HG03159 (cell line): ENCODE data around the gene RUBCN.
"Not testable (repeated sequence)": the region's sequence is repeated elsewhere in the genome, so short reads cannot be mapped to it uniquely, and the experiment has no call there.

Source experiments
- ATAC-seq: cut with Tn5 transposase; IDR thresholded peaks from one replicate; pipeline ENCODE4 v1.9.1; 2021; ENCODE audit warnings: mild to moderate bottlenecking, moderate library complexity; ENCODE audit not compliant: unreplicated experiment

RUBCN gene

DNA sequence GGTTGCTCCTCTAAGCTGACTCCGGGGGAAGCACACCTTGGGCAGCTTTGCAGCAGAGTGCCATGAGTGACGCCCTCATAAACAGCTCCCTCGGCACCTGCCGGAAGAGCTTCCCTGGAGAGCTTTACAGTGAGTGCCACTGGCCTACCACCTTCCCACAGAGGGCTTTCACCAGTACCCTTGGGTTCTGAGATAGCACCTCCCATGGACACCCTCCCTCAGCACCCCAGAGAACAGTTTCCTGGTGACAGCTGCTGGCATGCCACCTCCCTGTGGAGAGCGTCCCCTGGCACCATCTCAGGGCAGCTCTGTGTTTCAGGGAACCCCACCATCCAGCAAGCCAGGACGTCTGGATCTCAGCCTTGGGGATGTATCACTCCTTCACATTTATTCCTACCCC lies 49.1 kb downstream of the RUBCN start:
- no peak for ATAC-seq

GRCh38 chr3:197686899-197687298 lies 49.8 kb downstream of the RUBCN start:
- ATAC-seq, result no peak

DNA sequence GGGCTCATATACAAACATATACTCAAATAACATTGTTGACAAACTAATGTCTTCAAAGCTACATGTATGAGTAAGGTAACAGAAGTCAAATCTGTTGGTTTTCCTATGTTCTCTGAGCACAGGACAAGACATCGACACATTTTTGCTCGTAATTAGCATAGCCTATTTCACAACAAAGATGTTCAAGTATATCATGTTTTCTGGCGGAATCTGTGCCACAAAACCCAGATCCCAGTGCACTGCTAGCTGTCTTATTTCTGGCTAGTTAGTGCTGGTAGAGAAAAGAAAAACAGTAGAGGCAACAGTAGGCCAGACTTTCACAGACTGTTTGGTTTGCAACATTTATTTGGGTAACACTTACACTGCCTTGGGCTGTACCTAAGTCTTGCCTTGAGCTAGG lies 51.2 kb downstream of the RUBCN start:
- ATAC-seq, result no peak

DNA sequence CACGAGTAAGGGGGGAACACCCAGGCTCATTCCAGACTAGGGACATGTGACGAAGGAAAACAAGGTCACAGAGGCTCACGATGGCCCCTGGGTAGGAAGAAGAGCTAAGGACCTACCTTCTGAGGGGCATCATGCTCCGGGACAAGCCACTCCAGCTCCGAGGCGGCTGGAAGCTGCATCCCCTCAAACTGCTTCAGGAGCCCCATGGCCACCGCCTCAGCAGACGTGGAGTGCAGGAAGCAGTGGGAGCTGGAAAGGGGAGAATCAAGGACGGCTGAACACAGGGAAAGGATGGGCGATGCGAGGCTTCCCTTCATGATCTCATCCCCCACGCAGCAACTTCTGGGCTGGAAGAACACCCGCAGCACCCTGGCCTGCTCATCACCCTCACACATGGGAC lies 53.5 kb downstream of the RUBCN start:
- no peak for ATAC-seq

DNA sequence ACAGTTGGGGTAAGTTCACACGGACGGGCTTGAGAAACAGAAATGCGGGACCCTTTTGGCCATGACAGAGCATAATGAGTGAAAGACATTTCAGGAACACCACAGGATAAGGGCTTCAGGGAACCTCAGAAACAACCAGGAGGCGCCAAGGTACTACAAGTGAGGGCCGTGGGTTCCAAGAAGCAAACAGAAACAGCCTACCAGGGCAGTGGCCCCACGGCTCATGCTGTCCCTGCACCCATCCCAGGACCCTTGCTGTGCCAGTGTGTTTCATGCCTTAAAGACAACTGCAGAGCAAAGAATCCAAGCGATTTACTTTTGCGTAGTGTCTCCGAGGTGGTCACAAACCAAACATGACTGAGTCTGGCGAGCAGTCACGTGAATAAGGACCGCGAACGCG lies 54.0 kb downstream of the RUBCN start:
- no peak for ATAC-seq

DNA sequence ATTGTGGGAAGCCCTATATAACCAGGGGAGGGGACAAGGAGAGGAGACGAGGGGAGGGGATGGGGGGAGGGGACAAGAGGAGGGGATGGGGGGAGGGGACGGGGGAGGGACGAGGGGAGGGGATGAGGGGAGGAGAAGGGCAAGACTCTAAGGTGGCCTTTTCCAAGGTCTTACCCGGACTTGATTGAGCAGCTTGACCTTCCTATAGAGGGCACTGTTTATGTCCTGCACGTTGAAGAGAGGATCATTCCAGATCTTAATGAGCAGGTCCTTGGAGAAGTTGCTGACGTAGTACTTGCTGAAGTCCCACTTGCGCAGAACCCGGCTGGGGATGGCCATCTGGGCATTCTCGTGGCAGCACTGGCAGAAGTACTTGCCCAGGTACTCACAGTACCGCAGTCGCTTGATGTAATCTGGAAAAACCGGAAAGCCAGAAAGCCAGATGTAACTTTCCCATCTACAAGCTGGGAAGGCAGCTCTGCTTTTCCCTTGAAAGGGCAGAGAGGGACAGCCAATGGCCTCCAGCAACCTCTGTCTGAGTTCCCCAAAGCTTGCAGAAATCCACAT lies 55.7 kb downstream of the RUBCN start:
- ATAC-seq, result no peak

DNA sequence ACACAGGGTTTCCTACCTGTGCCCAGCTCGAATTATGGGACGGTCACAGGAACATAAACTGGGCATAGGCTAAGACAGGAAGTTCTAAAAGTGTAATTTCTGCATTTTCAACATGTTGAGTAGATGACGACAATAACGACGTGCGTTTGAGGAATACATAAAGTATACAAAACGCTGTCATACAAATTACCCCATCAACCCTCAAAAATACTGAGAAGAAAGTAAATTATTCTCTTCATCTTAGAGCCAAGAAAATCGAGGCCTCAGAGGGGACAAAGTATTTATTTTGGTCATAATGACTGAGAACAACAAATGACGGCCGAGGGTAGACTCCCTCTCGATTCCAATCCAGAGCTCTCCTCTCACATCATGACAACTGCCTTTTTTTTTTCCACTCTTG lies 60.8 kb downstream of the RUBCN start:
- ATAC-seq, result no peak

- no peak for ATAC-seq
These were observed 61.2 kb downstream of the RUBCN start for GRCh38 chr3:197675563-197675860.

DNA sequence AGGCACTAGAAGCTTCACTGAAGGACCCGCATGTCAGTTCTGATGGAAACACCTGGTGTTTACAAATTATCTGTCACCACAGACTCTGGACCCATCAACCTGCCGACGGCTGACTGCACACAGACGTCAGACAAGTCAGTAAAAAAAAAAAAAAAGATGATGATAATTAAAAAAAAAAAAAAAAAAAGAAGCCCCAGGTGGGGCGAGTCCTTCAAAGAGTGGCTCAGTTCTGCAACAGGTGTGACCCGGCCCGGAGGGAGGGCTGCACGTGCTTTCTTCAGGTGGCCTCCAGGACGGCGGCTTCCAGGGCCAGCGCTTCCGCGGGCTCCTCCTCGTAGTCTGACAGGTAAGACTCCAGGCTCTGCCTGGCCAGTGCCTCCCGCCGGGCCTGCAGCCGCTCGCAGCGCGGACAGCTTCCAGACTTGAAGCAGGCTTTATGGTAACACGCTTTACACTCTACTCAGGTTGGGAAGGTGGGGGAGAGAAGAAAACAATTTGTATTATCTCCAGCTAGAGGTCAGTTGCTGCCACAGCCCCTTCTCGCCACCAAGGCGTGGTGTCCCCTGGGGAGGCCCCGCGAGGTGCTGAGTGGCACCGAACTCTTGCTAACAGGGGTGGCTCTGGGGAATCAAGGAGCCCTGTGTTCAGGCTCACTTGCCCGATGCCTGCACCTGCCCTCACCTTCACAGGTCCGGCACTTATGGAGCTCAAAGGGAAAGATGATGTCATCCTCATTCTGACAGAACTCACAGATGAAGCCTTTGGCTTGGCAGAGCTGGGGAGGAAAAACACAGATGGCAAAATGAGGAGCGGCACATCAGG lies 61.8 kb downstream of the RUBCN start:
- no peak for ATAC-seq

- ATAC-seq, result no peak
These were observed 63.5 kb downstream of the RUBCN start for GRCh38 chr3:197673170-197673569.

- no peak for ATAC-seq
These were observed 66.3 kb downstream of the RUBCN start for GRCh38 chr3:197670361-197670760.

DNA sequence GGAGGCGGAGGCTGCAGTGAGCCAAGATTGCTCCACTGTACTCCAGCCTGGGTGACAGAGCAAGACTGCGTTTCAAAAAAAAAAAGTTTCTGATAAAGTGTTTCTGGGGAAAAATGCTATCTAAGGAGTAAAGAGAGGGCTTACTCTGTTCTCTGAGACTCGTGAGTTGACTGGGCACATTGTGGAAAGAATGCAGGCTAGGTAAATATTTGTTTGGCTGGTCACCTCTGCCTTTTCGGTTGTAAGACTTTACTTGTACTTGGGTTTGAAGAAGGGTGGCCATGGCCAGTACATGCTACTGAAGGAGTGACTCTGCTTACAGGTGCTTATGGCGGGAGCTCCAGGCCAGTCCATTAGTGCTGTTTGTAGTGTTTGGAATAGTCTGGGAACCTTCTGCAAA lies 68.7 kb downstream of the RUBCN start:
- ATAC-seq, result no peak

DNA sequence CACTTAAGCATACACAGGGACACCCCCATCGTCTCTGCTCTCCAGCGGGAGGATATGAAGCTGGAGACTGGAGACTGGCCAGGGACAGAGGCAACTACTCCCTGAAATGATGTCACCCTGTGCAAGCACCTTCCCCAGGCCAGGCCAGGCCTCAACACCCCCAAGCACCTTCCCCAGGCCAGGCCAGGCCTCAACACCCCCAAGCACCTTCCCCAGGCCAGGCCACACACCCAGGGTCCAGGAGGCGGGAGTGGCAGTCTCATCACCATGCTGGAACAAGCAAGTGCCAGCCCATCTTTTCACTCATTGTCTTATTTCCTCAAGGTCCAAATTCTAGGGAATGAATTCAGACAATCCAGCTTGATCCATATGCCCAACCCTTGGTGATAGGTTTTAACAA lies 69.4 kb downstream of the RUBCN start:
- ATAC-seq, result not testable (repeated sequence)

- not testable (repeated sequence) for ATAC-seq
These were observed 70.4 kb downstream of the RUBCN start for GRCh38 chr3:197666221-197666842.

DNA sequence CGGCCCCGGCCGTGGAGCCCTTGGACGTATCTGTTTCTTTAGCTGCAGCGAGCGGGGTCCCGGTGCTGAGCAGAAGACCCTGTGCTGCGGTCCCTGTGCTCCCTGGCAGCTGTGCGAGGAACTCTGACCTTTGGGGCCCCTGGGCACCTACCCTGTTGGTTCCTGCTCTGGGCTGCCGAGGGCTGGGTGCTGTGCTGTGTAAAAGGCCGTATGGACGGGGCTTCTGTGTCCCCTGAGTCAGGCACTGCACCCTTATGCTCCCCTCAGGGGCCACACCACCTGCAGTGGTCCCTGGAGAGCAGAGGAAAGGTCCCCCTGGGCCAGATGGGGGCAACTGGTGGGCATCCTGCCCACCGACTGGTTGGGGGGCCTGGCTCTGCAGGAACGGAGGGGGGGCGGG lies 71.2 kb downstream of the RUBCN start:
- ATAC-seq, result peak; percentile 6

- peak; percentile 80 for ATAC-seq
These were observed 71.6 kb downstream of the RUBCN start for GRCh38 chr3:197665142-197665491.

- ATAC-seq, result peak; percentile 44
These were observed 72.1 kb downstream of the RUBCN start for GRCh38 chr3:197664414-197665141.

DNA sequence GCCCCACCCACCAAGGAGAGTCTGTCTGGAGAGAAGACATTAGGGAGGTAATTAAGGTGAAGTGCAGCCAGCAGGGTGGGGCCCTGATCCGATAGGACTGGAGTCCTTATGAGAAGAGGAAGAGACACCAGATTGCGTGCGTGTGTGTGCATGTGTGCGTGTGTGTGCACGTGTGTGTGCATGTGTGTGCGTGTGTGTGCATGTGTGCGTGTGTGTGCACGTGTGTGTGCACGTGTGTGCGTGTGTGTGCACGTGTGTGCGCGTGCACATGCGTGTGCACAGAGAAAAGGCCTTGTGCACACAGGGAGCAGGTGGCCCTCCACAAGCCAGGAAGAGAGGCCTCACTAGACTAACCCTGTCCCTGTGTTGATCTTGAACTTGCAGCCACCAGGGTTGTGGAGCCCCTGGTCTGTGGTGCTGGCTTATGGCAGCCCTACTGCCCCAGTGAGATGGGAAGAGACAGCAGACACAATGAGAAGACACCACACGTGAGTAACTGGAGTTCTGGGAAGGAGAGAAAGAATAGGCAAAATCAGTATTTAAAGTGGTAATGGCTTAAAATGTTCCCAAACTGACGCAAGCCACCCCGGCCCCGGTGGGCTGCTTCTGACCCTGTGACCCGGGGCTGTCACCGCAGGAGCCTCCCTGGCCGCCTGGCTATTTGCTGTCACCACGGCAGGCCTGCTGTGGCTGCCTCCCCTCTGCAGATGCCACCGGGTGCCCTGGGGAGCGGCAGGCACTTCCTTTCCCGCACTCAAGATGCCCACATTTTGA lies 73.2 kb downstream of the RUBCN start:
- ATAC-seq, result not testable (repeated sequence)

- not testable (repeated sequence) for ATAC-seq
These were observed 74.4 kb downstream of the RUBCN start for GRCh38 chr3:197662352-197662751.

GRCh38 chr3:197661874-197662273 lies 74.8 kb downstream of the RUBCN start:
- ATAC-seq, result not testable (repeated sequence)

DNA sequence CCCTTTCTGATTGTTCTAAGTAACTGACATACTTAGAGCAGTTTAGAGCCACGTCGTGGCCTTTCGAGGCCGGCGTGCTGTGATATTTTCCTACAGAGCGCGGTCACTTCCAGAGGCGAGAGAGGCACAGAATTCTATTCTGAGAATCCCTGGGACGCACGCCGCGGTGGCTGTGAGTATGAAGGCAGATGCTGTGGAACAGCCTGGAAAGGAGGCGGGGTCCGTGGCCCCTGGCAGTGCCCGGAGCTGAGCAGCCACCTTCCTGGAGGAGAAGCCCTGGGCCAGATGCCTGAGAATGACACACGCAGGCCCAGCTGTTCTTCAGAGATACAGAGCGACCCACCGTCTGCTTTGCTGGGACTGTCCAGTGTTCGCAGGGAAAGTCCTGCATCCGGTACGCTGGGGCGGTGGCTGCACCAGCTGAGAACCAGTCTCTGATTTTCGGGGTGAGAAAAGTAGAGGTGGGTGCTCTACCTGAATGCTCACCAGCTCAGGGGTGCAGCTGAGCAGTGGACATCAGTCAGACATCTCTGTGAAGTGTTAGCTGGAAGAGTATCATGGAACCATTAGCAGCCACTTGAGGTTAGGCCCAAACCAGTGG lies 75.4 kb downstream of the RUBCN start:
- not testable (repeated sequence) for ATAC-seq
